ENCODE measurements around the gene KCNMA1.

- TF ChIP-seq CTCF (conservative IDR thresholded peaks at IDR 0.05) (no peak), EZH2 (IDR thresholded peaks at IDR 0.05; ENCODE audit: low read depth) (no peak)
These were observed 441.0 kb downstream of the KCNMA1 start for GRCh38 chr10:77196614-77197013.

Measured in PC-9 (cell line).